Measurements from ENCODE around the gene PRAMEF5.
A peak's percentile ranks its signal among the peaks of the same experiment; 100 is the strongest.
"Not testable (repeated sequence)": the region's sequence is repeated elsewhere in the genome, so short reads cannot be mapped to it uniquely, and the experiment has no call there.

PRAMEF5 gene

DNA sequence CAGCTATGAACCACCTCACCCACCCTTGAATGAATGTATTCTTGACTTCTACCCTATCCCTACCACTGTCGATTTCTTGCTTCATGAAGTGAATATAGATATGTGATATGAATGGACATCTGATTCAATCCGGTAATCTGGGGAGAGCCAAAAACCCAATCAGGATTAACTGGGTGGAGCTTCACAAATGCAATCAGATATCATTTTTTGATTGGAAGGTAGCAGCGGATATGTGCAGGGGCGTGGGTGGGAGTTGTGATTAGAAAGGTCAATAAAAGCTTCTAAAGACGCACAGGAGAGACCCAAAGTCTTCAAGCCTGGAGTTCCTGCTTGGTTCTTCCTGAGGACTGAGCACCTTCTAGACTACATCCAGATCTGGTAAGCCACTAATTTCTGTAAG, at the start of gene PRAMEF5:
Gene PRAMEF5, plus strand, starts transcription at position 301 of the 400 bp plus-strand sequence. CDS start 5,071 bp downstream, outside the sequence.
- DNase-seq, result not testable (repeated sequence)

DNA sequence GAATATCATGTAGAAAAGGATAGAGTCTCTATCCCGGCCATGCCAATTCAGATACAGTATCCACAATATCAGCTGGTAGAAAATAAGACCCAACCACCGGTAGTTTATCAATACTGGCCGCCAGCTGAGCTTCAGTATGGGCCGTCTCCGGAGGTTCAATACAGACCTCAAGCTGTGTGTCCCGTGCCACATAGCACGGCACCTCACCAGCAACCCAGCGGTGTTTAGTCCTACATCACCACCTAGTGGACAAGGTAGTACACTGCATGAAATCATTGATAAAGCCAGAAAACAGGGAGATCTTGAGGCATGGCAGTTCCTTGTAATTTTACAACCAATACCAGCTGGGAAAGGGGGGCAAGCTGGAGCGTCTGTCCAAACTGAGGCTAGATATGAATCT, 45.3 kb upstream of the PRAMEF5 start:
- DNase-seq, result not testable (repeated sequence)

DNA sequence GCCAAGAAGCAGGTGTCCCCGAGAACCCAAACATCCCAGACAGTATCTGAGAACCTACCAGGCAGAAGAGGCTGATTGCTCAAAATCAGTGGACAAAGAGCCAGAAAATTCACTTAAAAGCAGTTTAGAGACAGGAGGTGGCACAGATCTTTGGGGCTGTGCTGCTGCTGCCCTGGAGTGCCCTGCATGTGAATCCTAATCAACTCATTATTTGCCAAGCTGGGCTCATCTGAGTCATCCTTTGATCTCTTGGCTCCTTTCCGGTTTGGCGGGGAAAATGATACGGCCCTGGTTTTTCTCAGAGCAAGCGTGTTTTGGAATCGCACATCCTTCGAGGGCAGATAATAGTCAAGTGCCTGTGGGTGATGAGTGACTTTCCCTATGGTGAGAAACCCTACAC, 37.4 kb upstream of the PRAMEF5 start:
- not testable (repeated sequence) for DNase-seq

DNA sequence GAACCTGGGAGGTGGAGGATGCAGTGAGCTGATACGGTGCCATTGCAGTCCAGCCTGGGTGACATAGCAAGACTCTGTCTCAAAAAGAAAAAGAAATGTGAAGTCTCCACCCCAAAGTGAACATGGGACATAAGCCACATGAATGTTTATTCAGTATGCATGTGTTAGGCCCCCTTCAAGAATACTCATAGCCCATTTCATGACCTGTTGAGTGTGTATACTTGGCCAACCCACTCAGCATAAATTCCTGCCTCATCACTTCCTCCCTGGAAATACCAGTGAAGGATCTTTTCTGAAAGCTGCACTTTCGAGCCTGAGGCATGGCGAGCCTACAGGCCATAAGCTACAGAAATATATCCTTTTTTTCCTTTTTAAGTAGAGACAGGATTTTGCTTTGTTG, 34.8 kb upstream of the PRAMEF5 start:
- DNase-seq, result not testable (repeated sequence)

DNA sequence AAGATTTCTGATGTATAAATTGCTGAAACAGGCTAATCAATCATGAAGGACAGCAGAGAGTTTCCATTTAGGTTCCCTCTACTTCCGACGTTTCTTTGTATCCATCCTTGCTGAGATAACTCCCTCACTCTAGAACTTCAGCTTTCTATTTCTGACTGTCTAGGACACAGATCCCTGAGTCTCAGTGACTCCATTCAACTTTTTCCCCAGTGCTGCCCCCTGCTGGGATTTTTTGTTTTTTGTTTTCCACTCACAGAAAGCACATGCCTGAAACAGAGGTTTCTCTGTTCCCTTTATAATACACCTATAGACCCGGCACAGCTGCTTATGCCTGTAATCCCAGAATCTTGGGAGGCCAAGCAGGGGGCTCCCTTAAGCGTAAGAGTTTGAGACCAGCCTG, 31.2 kb upstream of the PRAMEF5 start:
- DNase-seq, result not testable (repeated sequence)

DNA sequence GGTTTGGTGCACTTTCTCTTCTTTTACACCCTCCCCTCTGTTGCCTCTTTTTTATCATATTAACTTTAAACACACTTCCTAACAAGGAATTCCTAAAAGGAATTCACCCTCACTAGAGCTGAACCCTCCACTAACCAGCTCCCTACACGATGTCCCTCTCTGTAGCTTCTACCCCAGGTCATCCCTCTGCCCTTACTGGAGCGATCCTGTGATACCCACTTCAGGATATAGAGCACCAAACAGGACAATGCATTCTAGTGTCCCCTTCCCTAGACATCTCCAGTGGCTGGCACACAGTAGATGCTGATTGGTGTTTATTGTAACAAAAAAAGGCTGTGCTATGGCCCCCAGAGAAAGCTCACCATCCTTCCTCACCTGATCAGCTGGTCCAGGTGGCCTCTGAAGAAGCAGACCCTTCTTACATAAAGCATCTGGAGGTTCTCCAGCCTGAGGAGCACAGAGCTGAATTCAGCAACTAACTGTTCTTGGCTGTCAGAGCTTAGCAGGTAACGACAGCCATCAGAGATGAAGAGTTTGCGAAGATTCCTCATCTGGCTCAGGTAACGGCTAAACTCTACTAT, 29.4 kb upstream of the PRAMEF5 start:
- no peak for DNase-seq

DNA sequence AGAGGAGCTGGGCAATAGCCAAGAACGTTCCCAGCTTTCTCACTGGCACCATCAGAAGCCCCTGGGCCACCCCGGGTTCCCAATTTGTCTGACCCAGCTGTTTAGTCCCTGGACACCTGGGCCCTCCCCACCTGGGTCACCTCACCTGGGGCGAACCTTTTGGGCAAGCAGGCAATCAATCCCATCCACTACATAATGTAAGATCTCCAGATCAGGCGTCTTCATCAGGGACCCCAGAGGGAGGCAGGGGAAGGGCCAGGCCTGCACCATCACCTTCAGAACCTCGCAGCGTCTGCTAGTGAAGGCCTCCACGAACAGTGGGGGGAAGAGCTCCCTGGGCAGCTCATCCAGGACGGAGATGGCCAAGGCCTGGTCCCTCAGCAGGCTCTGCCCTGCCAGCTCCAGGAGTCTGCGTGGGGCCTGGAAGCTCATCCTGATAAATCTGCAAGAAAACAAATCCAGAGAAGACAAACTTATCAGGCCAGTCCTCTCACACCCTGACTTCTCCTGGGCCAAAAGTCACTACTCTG, 28.3 kb upstream of the PRAMEF5 start, which contains the start of gene PRAMEF18:
Gene PRAMEF18, minus strand, starts transcription at position 480 of the 530 bp plus-strand sequence. Its CDS starts 48 bp downstream, at position 432.
- not testable (repeated sequence) for DNase-seq

DNA sequence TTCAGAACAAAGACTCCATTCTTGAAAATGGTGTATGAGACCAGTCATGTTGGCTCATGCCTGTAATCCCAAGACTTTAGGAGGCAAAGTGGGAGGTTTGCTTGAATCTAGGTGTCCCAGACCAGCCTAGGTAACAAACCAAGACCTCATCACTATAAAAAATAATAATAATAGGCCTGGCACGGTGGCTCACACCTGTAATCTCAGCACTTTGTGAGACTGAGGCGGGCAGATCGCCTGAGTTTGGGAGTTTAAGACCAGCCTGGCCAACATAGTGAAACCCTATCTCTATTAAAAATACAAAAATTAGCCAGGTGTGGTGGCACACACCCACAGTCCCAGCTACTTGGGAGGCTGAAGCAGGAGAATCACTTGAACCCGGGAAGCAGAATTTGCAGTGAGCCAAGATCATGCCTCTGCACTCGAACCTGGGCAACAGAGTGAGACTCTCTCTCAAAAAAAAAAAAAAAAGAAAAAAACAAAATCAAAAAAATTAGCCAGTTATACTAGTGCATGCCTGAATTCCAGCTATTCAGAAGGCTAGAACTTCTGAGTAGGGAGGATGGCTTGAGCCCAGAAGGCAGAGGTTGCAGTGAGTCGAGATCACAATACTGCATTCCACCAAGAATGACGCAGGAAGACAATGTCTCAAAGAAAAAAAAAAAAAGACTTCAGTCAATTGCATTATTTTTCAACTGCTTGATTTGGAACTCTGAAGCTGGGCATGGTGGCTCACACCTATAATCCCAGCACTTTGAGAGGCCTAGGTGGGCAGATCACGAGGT, 26.5 kb upstream of the PRAMEF5 start:
- DNase-seq, result not testable (repeated sequence)

DNA sequence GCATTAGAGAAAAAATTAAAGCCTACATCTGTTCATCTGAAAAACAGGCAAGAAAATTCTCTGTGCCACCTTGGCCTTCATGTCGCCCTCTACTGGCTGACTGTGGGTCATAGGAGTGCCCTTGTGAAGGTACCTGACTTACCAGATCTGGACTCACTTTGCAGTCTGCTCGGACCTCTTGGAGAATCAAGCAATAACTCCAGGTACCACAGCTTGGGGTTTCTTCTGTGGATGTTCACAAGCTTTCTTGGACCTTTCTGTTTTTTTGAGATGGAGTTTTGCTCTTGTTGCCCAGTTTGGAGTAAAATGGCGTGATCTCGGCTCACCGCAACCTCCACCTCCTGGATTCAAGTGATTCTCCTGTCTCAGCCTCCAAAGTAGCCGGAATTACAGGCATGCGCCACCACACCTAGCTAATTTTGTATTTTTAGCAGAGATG, 25.6 kb upstream of the PRAMEF5 start:
- peak; percentile 15 to 17 for DNase-seq

DNA sequence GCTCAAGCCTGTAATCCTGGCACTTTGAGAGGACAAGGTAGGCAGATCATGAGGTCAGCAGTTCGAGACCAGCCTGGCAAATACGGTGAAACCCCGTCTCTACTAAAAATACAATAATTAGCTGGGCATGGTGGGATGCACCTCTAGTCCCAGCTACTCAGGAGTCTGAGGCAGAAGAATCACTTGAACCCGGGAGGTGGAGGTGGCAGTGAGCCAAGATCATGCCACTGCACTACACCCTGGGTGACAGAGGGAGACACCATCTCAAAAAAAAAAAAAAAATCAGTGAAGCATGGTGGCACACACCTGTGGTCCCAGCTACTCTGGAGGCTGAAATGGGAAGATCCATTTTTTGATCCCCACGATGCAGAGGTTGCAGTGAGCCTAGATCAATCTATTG, 23.9 kb upstream of the PRAMEF5 start:
- not testable (repeated sequence) for DNase-seq

DNA sequence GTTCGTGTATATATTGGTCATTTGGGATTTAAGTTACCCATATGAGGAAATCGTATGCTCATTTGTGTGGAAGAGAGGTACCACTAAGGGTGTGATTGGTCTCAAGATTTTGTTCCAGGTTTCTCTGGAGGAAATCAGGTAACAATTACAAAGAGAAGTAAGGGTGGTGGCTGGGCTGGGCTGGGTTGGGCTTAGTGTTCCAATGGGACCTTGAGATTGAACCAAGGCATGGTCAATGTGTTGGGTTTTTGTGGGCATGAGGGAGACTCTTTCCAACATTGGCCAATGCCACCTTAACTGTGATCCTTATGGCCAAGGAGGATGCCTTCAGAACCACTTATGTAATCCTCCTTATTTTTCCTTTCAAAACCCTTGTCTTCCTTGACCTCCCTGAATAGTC, 23.4 kb upstream of the PRAMEF5 start:
- not testable (repeated sequence) for DNase-seq

DNA sequence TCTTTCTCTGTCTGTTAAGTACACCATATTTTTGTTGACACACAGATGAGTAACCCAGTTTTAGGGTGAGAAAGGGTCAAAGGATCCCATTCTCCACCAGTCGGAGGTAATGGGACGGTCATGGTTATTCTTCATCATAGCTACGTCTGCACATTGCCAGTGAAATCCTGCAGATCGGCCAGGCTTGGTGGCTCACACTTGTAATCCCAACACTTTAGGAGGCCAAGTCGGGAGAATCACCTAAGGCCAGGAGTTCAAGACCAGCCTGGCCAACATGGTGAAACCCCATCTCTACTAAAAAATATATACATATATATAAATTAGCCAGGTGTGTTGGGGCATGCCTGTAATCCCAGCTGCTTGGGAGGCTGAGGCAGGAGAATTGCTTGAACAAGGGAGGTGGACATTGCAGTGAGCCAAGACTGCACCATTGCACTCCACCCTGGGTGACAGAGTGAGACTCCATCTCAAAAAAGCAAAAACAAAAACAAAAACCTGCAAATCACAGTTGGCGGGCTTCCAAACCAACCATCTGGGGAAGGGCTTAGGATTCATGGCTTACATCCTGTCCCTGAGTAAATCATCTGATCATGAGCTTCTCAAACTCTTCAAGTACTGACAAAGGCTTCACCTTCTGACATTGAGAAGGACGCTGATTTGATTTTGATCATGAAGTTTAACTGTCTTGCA, 22.8 kb upstream of the PRAMEF5 start:
- not testable (repeated sequence) for DNase-seq

DNA sequence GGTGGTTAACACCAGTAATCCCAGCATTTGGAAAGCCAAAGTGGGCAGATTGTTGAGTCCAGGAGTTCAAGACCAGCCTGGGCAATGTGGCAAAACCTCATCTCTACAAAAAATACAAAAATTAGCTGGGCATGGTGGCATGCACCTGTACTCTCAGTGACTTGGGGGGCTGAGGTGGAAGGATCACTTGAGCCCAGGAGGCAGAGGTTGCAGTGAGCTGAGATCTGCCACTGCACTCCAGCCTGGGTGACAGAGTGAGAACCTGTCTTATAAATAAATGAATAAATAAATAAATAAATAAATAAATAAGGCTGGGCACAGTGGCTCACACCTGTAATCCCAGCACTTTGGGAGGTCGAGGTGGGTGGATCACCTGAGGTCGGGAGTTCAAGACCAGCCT, 21.9 kb upstream of the PRAMEF5 start:
- not testable (repeated sequence) for DNase-seq

DNA sequence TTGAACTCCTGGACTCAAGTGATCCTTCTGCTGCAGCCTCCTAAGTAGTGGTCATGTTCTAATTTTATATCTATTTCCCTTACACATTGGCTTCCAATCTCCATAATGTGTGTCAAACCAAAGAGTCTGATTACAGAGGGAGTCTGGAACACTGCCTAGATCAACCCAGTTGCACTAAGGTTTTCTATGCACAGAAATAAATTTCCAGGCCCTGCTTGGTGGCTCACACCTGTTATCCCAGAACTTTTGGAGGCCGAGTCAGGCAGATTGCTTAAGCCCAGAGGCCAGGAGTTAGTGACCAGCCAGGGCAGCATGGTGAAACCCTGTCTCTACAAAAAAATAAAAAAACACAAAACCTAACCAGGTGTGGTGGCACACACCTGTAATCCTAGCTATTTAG, 19.9 kb upstream of the PRAMEF5 start:
- not testable (repeated sequence) for DNase-seq

DNA sequence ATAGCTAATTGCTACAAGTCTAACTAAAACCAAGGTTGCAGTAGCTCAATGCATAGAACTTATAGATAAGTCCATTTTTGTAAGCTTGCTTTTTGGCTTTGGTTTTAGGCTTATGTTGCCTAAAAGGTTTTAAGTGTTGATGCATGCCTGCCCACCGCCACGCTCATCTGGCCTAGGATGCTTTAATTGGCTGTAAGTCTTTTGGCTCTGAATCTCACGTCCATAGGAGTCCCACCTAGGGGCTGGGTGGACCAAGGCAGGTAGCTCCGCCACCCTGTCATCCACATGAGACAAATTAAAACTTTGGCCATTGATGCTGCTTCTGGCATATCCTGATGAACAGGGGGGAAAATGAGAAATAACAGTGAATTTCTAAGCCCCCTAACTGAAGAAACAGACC, 16.4 kb upstream of the PRAMEF5 start:
- not testable (repeated sequence) for DNase-seq

DNA sequence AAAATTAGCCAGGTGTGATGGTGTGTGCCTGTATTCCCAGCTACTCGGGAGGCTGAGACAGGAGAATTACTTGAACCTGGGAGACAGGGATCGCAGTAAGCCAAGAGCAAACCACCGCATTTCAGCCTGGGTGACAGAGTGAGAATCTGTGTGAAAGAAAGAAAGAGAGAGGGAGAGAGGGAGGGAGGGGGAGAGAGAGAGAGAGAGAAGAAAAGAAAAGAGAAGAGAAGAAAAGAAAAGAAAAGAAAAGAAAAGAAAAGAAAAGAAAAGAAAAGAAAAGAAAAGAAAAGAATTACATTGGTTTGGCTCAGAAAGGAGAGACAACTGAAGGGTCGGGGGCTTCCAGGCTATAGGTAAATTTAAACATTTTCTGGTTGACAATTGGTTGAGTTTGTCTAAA, 14.4 kb upstream of the PRAMEF5 start:
- DNase-seq, result not testable (repeated sequence)

DNA sequence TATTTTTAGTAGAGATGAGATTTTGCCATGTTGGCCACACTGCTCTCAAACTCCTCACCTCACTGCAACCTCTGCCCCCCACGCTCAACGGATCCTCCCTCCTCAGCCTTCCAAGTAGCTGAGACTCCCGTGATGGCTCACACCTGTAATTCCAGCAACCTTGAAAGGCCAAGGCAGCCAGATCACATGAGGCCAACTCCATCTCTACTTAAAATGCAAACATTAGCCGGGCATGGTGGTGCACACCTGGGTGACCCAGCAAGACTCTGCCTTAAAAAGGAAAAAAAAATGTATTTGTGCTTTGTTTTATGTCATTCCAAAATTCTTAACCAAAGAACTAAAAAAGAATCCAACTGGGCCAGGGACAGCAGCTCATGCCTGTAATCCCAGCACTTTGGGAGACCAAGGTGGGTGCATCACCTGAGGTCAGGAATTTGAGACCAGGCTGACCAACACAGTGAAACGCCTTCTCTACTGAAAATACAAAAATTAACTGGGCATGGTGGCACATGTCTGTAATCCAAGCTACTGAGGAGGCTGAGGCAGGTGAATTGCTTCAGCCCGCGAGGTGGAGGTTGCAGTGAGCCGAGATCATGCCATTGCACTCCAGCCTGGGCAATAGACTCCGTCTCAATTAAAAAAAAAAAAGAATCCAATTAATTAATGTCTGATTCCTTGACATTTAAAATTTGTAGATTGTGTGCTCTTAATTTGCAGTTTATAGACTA, 10.3 kb upstream of the PRAMEF5 start:
- not testable (repeated sequence) for DNase-seq

DNA sequence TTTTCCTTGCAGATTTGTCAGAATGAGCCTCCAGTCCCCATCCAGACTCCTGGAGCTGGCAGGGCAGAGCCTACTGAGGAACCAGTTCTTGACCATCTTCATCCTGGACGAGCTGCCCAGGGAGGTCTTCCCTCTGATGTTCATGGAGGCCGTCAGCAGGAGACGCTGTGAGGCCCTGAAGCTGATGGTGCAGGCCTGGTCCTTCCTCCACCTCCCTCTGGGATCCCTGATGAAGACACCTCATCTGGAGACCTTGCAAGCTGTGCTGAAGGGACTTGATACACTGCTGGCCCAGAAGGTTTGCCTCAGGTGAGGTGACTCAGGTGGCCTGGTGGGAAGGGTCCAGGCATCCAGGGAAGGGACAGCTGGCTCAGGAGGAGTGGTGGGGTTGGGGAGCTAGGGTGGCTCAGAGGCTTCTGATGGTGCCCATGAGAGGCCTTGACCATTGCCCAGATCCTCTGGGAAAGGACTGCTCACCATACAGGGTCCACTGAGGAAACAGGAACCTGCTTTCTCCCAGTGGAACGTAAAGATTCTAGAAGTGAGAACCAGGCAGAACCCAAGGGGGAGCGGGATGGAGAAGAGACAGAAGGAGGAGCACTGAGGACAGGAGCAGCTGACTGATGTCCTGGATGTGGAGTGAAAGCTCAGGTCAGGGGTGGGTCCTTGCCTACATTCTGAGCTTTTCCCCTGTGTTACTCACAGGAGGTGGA, 8.0 kb upstream of the PRAMEF5 start:
- DNase-seq, result not testable (repeated sequence)

DNA sequence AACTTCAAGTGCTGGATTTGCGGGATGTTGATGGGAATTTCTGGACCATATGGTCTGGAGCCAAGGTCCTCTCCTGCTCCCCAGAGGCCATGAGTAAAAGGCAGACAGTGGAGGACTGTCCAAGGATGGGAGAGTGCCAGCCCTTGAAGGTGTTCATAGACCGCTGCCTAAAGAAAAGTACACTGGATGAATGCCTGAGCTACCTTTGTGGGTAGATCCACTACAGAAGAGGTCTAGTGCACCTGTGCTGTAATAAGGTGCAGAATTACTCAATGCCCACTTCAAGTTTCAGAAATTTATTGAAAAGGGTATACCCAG, 7.5 kb upstream of the PRAMEF5 start:
- DNase-seq, result not testable (repeated sequence)

DNA sequence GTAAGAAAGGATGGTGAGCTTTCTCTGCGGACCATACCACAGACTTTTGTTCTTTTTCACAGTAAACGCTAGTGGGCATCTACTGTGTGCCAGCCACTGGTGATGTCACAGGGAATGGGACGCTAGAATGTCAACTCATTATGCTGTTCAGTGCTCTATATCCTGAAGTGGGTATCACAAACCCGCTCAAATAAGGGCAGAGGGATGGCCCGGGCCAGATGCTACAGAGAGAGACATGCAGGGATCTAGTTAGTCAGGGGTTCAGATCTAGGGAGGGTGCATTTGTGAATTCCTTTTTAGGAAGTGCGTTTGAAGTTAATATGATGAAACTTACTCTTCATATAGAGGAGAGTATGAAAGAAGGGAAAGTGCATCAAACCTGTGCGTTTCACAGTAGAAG, 6.9 kb upstream of the PRAMEF5 start:
- not testable (repeated sequence) for DNase-seq

DNA sequence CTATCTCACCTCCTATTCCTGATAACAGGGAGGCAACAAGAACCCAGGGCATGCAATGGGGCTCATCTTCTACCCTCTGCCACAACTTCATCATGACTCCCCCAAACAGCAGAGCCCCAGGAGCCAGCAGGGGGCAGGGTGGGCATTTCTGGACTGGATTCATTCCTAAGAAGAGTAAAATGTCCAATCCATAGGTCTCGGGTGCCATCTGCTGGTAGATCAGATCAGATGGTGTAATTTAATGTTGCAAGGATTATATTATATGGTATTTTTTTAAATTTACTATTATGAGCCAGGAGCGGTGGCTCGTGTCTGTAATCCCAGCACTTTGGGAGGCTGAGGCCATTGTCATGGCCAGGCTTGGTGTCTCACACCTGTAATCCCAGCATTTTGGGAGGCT, 11.1 kb downstream of the PRAMEF5 start:
- DNase-seq, result not testable (repeated sequence)

DNA sequence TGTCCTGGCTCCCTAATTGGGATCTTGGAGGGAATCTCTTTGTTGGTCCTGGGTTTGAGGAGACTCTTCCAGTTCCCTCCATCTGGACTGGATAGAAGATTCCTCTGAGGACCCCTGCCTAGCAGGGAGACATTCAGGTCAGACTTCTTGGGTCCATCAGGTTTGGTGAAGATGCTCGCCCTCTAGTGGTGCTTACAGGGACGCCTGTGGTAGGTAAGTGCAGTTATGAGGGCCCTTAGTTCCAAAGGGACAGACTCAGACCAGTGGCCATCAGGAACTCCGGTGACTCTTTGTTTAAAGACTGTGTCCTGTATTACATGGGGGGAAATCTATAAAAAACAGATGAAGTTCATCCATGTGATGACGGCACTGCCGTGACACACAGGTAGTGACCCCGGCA, 23.0 kb downstream of the PRAMEF5 start:
- DNase-seq, result not testable (repeated sequence)
